ENCODE data around the gene CDC25B. TPM values are rescaled to one million over a fixed set of nuclear protein-coding genes. Genes with fewer than 3 reads are reported as not detected.
A peak's percentile ranks its signal among the peaks of the same experiment; 100 is the strongest.

CDC25B gene
- total and polyA plus RNA-seq, 2 of the 13 experiments (the other 11 are each of a cell fraction or from before 2014, with no cell fraction given), result 14.5 to 19.4 TPM

DNA sequence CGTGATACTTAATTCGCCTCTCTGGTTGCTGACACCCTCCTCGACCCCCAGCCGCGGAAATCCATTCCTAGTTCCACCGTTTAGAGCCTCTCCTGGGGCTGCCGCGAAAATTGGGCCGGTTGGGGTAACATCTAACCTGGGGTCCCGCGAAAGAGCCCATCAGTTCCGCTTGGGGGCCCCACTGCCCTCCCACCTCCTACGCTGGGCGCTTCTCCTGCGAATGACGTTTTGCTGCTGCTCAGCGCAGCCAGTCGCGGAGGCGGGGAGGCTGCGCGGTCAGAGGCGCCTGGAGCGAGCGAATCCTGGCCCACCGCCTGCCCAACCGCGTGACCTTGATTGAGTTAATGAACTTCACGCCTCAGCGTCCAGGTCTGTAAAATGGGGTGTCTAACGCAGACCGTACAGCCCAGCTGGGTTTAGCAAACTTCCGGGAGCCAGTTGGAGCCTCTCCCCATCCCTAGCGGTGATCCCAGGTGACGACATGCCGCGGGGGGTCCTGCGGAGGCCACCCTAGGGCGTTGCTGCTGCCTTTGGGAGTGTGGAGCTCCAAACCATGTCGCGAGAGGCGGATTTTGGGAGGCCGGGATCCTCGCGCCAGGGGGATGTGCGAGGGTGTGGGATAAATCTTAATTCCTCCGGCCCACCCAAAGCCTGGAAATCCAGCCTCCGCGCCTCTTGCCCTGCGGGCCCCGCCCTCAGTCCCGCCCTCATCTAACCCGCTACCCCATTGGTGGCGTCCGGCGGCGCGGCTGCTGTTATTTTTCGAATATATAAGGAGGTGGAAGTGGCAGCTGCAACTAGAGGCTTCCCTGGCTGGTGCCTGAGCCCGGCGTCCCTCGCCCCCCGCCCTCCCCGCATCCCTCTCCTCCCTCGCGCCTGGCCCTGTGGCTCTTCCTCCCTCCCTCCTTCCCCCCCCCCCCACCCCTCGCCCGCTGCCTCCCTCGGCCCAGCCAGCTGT lies at the start of gene CDC25B (continued):
- no peak; the same call in 1 of the 2 replicates for TF ChIP-seq SNAI1 (CRISPR knock-in tag; IDR thresholded peaks at IDR 0.05; ENCODE audit: borderline replicate concordance)
- no peak for TF ChIP-seq SATB2 (CRISPR knock-in tag; IDR thresholded peaks at IDR 0.05)
- TF ChIP-seq, protein P1, sequence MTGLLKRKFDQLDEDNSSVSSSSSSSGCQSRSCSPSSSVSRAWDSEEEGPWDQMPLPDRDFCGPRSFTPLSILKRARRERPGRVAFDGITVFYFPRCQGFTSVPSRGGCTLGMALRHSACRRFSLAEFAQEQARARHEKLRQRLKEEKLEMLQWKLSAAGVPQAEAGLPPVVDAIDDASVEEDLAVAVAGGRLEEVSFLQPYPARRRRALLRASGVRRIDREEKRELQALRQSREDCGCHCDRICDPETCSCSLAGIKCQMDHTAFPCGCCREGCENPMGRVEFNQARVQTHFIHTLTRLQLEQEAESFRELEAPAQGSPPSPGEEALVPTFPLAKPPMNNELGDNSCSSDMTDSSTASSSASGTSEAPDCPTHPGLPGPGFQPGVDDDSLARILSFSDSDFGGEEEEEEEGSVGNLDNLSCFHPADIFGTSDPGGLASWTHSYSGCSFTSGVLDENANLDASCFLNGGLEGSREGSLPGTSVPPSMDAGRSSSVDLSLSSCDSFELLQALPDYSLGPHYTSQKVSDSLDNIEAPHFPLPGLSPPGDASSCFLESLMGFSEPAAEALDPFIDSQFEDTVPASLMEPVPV (CRISPR knock-in tag; IDR thresholded peaks at IDR 0.05), result no peak; the same call in 1 of the 2 replicates
- no peak for TF ChIP-seq SP1 (IDR thresholded peaks at IDR 0.05)
- TF ChIP-seq SP1 (CRISPR knock-in tag; IDR thresholded peaks at IDR 0.05), result peak; percentile 59
- TF ChIP-seq SRSF1 (optimal IDR thresholded peaks at IDR 0.05; ENCODE audit: low read depth, low read length), result peak; percentile 71
- TF ChIP-seq ZNF768 (CRISPR knock-in tag; IDR thresholded peaks at IDR 0.05), result peak; percentile 65; the same call in 1 of the 2 replicates
- TF ChIP-seq MED13 (CRISPR knock-in tag; IDR thresholded peaks at IDR 0.05), result peak; percentile 19; the same call in 1 of the 2 replicates
- TF ChIP-seq ZNF883 (CRISPR knock-in tag; IDR thresholded peaks at IDR 0.05; ENCODE audit: not compliant biosample characterization), result no peak
- TF ChIP-seq SIN3B (IDR thresholded peaks at IDR 0.05; ENCODE audit: low read length), result peak; percentile 87
- 0 out of 2 replicates have a peak, but pooled peaks have one; percentile 47 for TF ChIP-seq MEF2D (CRISPR knock-in tag; IDR thresholded peaks at IDR 0.05)
- TF ChIP-seq MZF1 (CRISPR knock-in tag; IDR thresholded peaks at IDR 0.05; ENCODE audit: borderline replicate concordance), result peak; percentile 76; the same call in 1 of the 2 replicates
- peak; percentile 74 for TF ChIP-seq ZFY (CRISPR knock-in tag; IDR thresholded peaks at IDR 0.05)
- TF ChIP-seq, protein P2, sequence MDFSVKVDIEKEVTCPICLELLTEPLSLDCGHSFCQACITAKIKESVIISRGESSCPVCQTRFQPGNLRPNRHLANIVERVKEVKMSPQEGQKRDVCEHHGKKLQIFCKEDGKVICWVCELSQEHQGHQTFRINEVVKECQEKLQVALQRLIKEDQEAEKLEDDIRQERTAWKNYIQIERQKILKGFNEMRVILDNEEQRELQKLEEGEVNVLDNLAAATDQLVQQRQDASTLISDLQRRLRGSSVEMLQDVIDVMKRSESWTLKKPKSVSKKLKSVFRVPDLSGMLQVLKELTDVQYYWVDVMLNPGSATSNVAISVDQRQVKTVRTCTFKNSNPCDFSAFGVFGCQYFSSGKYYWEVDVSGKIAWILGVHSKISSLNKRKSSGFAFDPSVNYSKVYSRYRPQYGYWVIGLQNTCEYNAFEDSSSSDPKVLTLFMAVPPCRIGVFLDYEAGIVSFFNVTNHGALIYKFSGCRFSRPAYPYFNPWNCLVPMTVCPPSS (IDR thresholded peaks at IDR 0.05), result no peak
- peak; percentile 64 for TF ChIP-seq RBFOX2 (IDR thresholded peaks at IDR 0.05; ENCODE audit: low read depth, low read length)
- TF ChIP-seq ZSCAN12 (CRISPR knock-in tag; IDR thresholded peaks at IDR 0.05), result 0 out of 2 replicates have a peak, but pooled peaks have one; percentile 20
- TF ChIP-seq ZFP41 (CRISPR knock-in tag; IDR thresholded peaks at IDR 0.05; ENCODE audit: borderline replicate concordance), result 0 out of 2 replicates have a peak, but pooled peaks have one; percentile 26
- TF ChIP-seq ZNF263 (CRISPR knock-in tag; IDR thresholded peaks at IDR 0.05), result peak; percentile 90
- TF ChIP-seq, protein P3, sequence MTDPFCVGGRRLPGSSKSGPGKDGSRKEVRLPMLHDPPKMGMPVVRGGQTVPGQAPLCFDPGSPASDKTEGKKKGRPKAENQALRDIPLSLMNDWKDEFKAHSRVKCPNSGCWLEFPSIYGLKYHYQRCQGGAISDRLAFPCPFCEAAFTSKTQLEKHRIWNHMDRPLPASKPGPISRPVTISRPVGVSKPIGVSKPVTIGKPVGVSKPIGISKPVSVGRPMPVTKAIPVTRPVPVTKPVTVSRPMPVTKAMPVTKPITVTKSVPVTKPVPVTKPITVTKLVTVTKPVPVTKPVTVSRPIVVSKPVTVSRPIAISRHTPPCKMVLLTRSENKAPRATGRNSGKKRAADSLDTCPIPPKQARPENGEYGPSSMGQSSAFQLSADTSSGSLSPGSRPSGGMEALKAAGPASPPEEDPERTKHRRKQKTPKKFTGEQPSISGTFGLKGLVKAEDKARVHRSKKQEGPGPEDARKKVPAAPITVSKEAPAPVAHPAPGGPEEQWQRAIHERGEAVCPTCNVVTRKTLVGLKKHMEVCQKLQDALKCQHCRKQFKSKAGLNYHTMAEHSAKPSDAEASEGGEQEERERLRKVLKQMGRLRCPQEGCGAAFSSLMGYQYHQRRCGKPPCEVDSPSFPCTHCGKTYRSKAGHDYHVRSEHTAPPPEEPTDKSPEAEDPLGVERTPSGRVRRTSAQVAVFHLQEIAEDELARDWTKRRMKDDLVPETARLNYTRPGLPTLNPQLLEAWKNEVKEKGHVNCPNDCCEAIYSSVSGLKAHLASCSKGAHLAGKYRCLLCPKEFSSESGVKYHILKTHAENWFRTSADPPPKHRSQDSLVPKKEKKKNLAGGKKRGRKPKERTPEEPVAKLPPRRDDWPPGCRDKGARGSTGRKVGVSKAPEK (CRISPR knock-in tag; IDR thresholded peaks at IDR 0.05; ENCODE audit: borderline replicate concordance), result no peak
- TF ChIP-seq AHR (CRISPR knock-in tag; IDR thresholded peaks at IDR 0.05), result peak; percentile 88; the same call in 1 of the 2 replicates
- TF ChIP-seq CC2D1A (CRISPR knock-in tag; IDR thresholded peaks at IDR 0.05), result no peak
- TF ChIP-seq MXD4 (CRISPR knock-in tag; IDR thresholded peaks at IDR 0.05), result no peak

All from HepG2 (cell line).